K562 (cell line): ENCODE results near the gene SPATA6. TPM values are rescaled to one million over a fixed set of nuclear protein-coding genes. Genes with fewer than 3 reads are reported as not detected.
"Not testable (repeated sequence)": the region's sequence is repeated elsewhere in the genome, so short reads cannot be mapped to it uniquely, and the experiment has no call there.

Experiments used
- ATAC-seq: fragments of 200-7000 bp; cut with Tn5 transposase; 3 replicates; pipeline ENCODE4 v1.9.1; 2020; ENCODE audit warnings: moderate library complexity
- BruUV-seq: library from RNA; stranded (reverse); fragments of 400-500 nt; replicated peaks from 2 replicates; lab custom pipeline; 2021; lab: Mats Ljungman, UMichigan
- CTCF ChIA-PET: fragments of 300-600 bp; formaldehyde crosslinking; extraction: SDS; loops from one replicate; lab custom pipeline; 2021; ENCODE audit warnings: low intra/inter-chr PET ratio; lab: Yijun Ruan, JAX
- POLR2A ChIA-PET: fragments of 300-600, 350-650 bp; sonication (Branson Sonifier 250); formaldehyde crosslinking; extraction: SDS; loops from one replicate; lab custom pipeline; 2021; ENCODE audit warnings: antibody characterized with exemption, inconsistent platforms; lab: Yijun Ruan, JAX
- DNase-seq, 4 experiments: peaks; one replicate each; pipeline versions ENCODE4 v3.0.0 to v3.0.0-alpha.2; 2011 to 2018; ENCODE audit warnings: low spot score in 3 of 4, mixed read lengths in 3 of 4; ENCODE audit errors: extremely low read depth in 1 of 4
- FAIRE-seq: peaks from 2 replicates; lab custom pipeline; 2011; peaks lifted over from hg19 to GRCh38; lab: Jason Lieb, UNC
- H2AFZ ChIP-seq: 2 replicates; pipeline ENCODE4 v1.6.0; 2011; ENCODE audit warnings: low read depth, low read length, control low read depth, inconsistent platforms
- H3K27ac ChIP-seq: fragments of 200-600 bp; 3 replicates; pipeline ENCODE4 v1.8.0; 2011; ENCODE audit warnings: low read depth, mild to moderate bottlenecking, control low read depth, inconsistent platforms, low read length, moderate library complexity, mixed read lengths; ENCODE audit errors: extremely low read depth
- H3K27me3 ChIP-seq, 2 experiments: fragments of 300-600 bp in 1 of 2; 2 replicates in 1 of 2; 3 replicates in 1 of 2; pipeline versions ENCODE4 v1.6.0 to v1.8.0; 2011; ENCODE audit warnings: inconsistent platforms in 2 of 2, low read length in 2 of 2, mild to moderate bottlenecking in 1 of 2, mixed read lengths in 1 of 2, moderate library complexity in 1 of 2; ENCODE audit not compliant: control insufficient read depth in 2 of 2, insufficient read depth in 2 of 2
- H3K36me3 ChIP-seq: fragments of 300-600 bp; 3 replicates; pipeline ENCODE4 v1.8.0; 2011; ENCODE audit warnings: mild to moderate bottlenecking, low read length, inconsistent platforms; ENCODE audit not compliant: control insufficient read depth, insufficient read depth
- H3K4me1 ChIP-seq, 2 experiments: fragments of 200-600 bp in 1 of 2; replicated peaks in 1 of 2; 2 replicates in 1 of 2; 3 replicates in 1 of 2; pipeline versions ENCODE4 v1.5.1 to v1.8.0; 2011; ENCODE audit warnings: inconsistent platforms in 2 of 2, low read length in 2 of 2, mild to moderate bottlenecking in 1 of 2, mixed read lengths in 1 of 2, moderate library complexity in 1 of 2; ENCODE audit not compliant: control insufficient read depth in 2 of 2, insufficient read depth in 2 of 2
- H3K4me2 ChIP-seq: 2 replicates; pipeline ENCODE4 v1.6.1; 2011; ENCODE audit warnings: low read length, control low read depth, inconsistent platforms, mixed read lengths; ENCODE audit not compliant: insufficient read depth
- H3K4me3 ChIP-seq: fragments of 200-600 bp; sonication (generic), shearing (Covaris generic); 2 replicates; pipeline ENCODE4 v1.5.1; 2016; ENCODE audit warnings: control low read depth, inconsistent platforms
- H3K79me2 ChIP-seq: fragments of 200-600 bp; 3 replicates; pipeline ENCODE4 v1.8.0; 2011; ENCODE audit warnings: low read length, inconsistent platforms; ENCODE audit not compliant: control insufficient read depth, insufficient read depth
- H3K9ac ChIP-seq, 2 experiments: 2 replicates each; pipeline versions ENCODE4 v1.6.0 to v1.6.1; 2011; ENCODE audit warnings: low read depth in 2 of 2, low read length in 2 of 2, control low read depth in 1 of 2, inconsistent platforms in 1 of 2, mild to moderate bottlenecking in 1 of 2, mixed read lengths in 1 of 2; ENCODE audit not compliant: insufficient read depth in 1 of 2
- H3K9me1 ChIP-seq: one replicate; pipeline ENCODE4 v1.6.0; 2011; ENCODE audit warnings: inconsistent platforms, mild to moderate bottlenecking, low read length, moderate library complexity; ENCODE audit not compliant: control insufficient read depth, insufficient read depth
- H3K9me3 ChIP-seq: replicated peaks from 2 replicates; pipeline ENCODE4 v1.5.1; 2011; ENCODE audit warnings: low read depth, low read length, inconsistent platforms; ENCODE audit not compliant: control insufficient read depth, insufficient read depth
- H4K20me1 ChIP-seq: replicated peaks from 2 replicates; pipeline ENCODE4 v1.6.1; 2011; ENCODE audit warnings: low read length, inconsistent platforms, mixed read lengths; ENCODE audit not compliant: control insufficient read depth, insufficient read depth
- KDM4B ChIP-seq, 2 experiments: fragments of 450-650 bp in 1 of 2; sonication (generic) in 1 of 2; IDR thresholded peaks; 2 replicates each; pipeline ENCODE4 v1.6.1; 2016 to 2017; ENCODE audit warnings: borderline replicate concordance in 2 of 2, antibody characterized with exemption in 1 of 2, low read depth in 1 of 2, mild to moderate bottlenecking in 1 of 2
- RERE ChIP-seq: sonication (generic); formaldehyde crosslinking; IDR thresholded peaks from 2 replicates; pipeline ENCODE4 v1.8.0; 2023; ENCODE audit warnings: missing genetic modification reagents, mild to moderate bottlenecking, borderline replicate concordance
- SMAD1 ChIP-seq: fragments of 150-350 bp; IDR thresholded peaks from 2 replicates; pipeline ENCODE4 v1.6.1; 2014; ENCODE audit warnings: low read length, low read depth; ENCODE audit not compliant: partially characterized antibody
- ZNF197 ChIP-seq: fragments of 200-800 bp; sonication (Bioruptor generic); IDR thresholded peaks from 2 replicates; pipeline ENCODE4 v1.6.1; 2016; ENCODE audit warnings: low read depth, missing genetic modification characterization, missing compliant biosample characterization
- ZNF41 ChIP-seq: fragments of 250-450 bp; sonication (Bioruptor Pico); conservative IDR thresholded peaks from 2 replicates; pipeline ENCODE4 v1.4.0; 2020; ENCODE audit warnings: mild to moderate bottlenecking
- ZNF77 ChIP-seq: fragments of 250-450 bp; sonication (Bioruptor Pico); IDR thresholded peaks from 2 replicates; pipeline ENCODE4 v1.5.0; 2020
- WGBS: fragments of 100-300 bp; shearing (Covaris generic); methylation state at CpG from one replicate; pipeline ENCODE4 v1.1.6; 2016; ENCODE audit warnings: low coverage, mixed read lengths; ENCODE audit not compliant: insufficient coverage; ENCODE audit errors: missing lambda C conversion rate; 5-methylcytosine and 5-hydroxymethylcytosine counted together
- in situ Hi-C: fragments of 300-500 bp; cut with MboI; formaldehyde crosslinking; loops from 4 replicates; pipeline ENCODE4 v1.15.0; 2018; ENCODE audit warnings: inconsistent platforms, mixed read lengths
- intact Hi-C: fragments of 100-400 bp; cut with micrococcal nuclease; formaldehyde crosslinking; loops from 2 replicates; pipeline ENCODE4 v1.14.2; 2022
- polyA plus RNA-seq, 8 experiments: library from polyadenylated mRNA; depleted of rRNA in 4 of 8; stranded (reverse) in 5 of 8; unstranded in 3 of 8; fragments of >200 nt; fragmentation: Nextera tagmentation in 2 of 8; fragmentation: Illumina TruSeq in 1 of 8; extraction: Ambion mirVana in 2 of 8; extraction: Trizol in 1 of 8; gene quantifications; 2 replicates each; pipeline versions ENCODE4 v1.2.1 to v1.2.3, GENCODE V29; 2011 to 2014; ENCODE audit warnings: inconsistent platforms in 1 of 8, missing spikeins in 1 of 8
- total RNA-seq, 7 experiments: library from RNA; depleted of rRNA in 6 of 7; stranded (reverse); fragments of >200 nt in 6 of 7; fragmentation: Illumina TruSeq in 2 of 7; extraction: Trizol in 2 of 7; gene quantifications; 2 replicates each; pipeline versions ENCODE4 v1.2.1 to v1.2.3, GENCODE V29; 2011 to 2021; ENCODE audit warnings: low replicate concordance in 1 of 7
- TF ChIP-seq, protein P1 (sequence below): sonication (generic); formaldehyde crosslinking; IDR thresholded peaks from 2 replicates; pipeline ENCODE4 v1.8.0; 2022; ENCODE audit warnings: mild to moderate bottlenecking, missing genetic modification reagents

Gene SPATA6
- total and polyA plus RNA-seq, 9 of the 15 experiments (the other 6 are each of a cell fraction or from before 2014, with no cell fraction given) = 0.01 to 0.91 (median 0.18) TPM

DNA sequence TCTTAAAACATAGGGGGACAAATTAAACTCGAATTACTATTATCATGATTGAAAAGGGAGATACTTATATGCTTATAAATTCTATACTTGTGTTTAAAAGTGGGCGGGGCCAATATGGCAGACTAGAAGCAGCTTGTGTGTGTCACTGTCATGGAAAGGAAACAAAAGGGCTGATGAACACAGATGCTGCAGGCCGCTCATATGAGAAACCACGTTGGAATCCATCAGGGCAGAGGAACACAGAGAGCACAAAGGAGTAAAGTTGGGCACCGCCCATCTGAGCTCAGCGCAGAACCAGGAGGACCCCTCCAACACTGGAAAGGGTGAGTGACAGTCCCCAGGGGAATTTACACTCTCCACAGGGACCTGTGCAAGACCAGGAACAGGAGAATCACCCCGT is 142.5 kb downstream of the SPATA6 start (continued):
- TF ChIP-seq RERE (CRISPR knock-in tag) = no peak
- no peak for TF ChIP-seq ZNF77 (CRISPR knock-in tag)
- no peak for TF ChIP-seq ZNF41
- no peak for TF ChIP-seq ZNF197 (CRISPR knock-in tag)
- no peak for TF ChIP-seq KDM4B (IDR thresholded peaks at IDR 0.05; ENCODE audit: borderline replicate concordance in 2 of 2, low read depth in 1 of 2)
- TF ChIP-seq, protein P1, sequence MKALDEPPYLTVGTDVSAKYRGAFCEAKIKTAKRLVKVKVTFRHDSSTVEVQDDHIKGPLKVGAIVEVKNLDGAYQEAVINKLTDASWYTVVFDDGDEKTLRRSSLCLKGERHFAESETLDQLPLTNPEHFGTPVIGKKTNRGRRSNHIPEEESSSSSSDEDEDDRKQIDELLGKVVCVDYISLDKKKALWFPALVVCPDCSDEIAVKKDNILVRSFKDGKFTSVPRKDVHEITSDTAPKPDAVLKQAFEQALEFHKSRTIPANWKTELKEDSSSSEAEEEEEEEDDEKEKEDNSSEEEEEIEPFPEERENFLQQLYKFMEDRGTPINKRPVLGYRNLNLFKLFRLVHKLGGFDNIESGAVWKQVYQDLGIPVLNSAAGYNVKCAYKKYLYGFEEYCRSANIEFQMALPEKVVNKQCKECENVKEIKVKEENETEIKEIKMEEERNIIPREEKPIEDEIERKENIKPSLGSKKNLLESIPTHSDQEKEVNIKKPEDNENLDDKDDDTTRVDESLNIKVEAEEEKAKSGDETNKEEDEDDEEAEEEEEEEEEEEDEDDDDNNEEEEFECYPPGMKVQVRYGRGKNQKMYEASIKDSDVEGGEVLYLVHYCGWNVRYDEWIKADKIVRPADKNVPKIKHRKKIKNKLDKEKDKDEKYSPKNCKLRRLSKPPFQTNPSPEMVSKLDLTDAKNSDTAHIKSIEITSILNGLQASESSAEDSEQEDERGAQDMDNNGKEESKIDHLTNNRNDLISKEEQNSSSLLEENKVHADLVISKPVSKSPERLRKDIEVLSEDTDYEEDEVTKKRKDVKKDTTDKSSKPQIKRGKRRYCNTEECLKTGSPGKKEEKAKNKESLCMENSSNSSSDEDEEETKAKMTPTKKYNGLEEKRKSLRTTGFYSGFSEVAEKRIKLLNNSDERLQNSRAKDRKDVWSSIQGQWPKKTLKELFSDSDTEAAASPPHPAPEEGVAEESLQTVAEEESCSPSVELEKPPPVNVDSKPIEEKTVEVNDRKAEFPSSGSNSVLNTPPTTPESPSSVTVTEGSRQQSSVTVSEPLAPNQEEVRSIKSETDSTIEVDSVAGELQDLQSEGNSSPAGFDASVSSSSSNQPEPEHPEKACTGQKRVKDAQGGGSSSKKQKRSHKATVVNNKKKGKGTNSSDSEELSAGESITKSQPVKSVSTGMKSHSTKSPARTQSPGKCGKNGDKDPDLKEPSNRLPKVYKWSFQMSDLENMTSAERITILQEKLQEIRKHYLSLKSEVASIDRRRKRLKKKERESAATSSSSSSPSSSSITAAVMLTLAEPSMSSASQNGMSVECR (CRISPR knock-in tag) = no peak
- no peak for TF ChIP-seq SMAD1
- TF ChIP-seq, all 486 proteins: peak for 0

DNA sequence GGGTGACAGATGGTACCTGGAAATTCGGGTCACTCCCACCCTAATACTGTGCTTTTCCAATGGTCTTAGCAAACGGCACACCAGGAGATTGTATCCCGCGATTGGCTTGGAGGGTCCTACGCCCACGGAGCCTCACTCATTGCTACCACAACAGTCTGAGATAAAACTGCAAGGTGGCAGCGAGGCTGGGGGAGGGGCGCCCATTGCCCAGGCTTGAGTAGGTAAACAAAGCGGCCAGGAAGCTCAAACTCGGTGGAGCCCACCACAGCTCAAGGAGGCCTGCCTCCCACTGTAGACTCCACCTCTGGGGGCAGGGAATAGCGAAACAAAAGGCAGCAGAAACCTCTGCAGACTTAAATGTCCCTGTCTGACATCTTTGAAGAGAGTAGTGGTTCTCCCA is 160.2 kb downstream of the SPATA6 start:
- in situ Hi-C loops, H2AFZ ChIP-seq, H3K9me1 ChIP-seq, H3K79me2 ChIP-seq, H4K20me1 ChIP-seq, H3K36me3 ChIP-seq, H3K27me3 ChIP-seq, BruUV-seq, ATAC-seq, intact Hi-C loops, H3K9me3 ChIP-seq, POLR2A ChIA-PET, H3K27ac ChIP-seq, H3K9ac ChIP-seq, FAIRE-seq, H3K4me1 ChIP-seq, H3K4me3 ChIP-seq, CTCF ChIA-PET, H3K4me2 ChIP-seq, DNase-seq: not testable (repeated sequence)
- 1% methylated on average over 11 of the region's 11 CpGs for WGBS
